ENCODE data around the gene CASP14. TPM values are rescaled to one million over a fixed set of nuclear protein-coding genes. Genes with fewer than 3 reads are reported as not detected.
A peak's percentile ranks its signal among the peaks of the same experiment; 100 is the strongest.

Gene CASP14
- total RNA-seq (2014; rRNA removed; shearing (Covaris generic)) (not detected in 2 replicates), polyA plus RNA-seq (2016; fragmentation: Nextera tagmentation; extraction: Ambion mirVana) (not detected in 2 replicates)
- long read RNA-seq = 0 reads

GRCh38 chr19:15048885-15049541, at the start of gene CASP14:
Gene CASP14 (plus strand): TSS chr19:15049480. CDS start chr19:15052252, 2,772 bp downstream.
- peaks cover 8% of the 10 kb centered on the region; the same call in 1 of the 2 replicates for H3K9me2 ChIP-seq (ENCODE audit: insufficient read depth)
- H2AFZ ChIP-seq = peak within 1 kb of the TSS; percentile 43; the same call in 1 of the 2 replicates
- no peaks in the 10 kb centered on the region for H4K20me1 ChIP-seq (replicated peaks; ENCODE audit: insufficient read depth)
- H3K4me1 Mint-ChIP-seq = no peaks in the 10 kb centered on the region
- peaks cover 2% of the 10 kb centered on the region for H3K27me3 Mint-ChIP-seq (ENCODE audit: insufficient read depth, low read depth, poor library complexity)
- DNase-seq (ENCODE audit: low spot score) (no peak), ATAC-seq (no peak)
- no peak within 1 kb of the TSS for H3K27ac Mint-ChIP-seq
- no peaks in the 10 kb centered on the region for H3K27me3 ChIP-seq (ENCODE audit: insufficient read depth)
- no peaks in the 10 kb centered on the region for H3F3A ChIP-seq (replicated peaks; ENCODE audit: low read depth)
- no peak within 1 kb of the TSS for H3K4me2 ChIP-seq
- peaks cover 23% of the 10 kb centered on the region for H3K36me3 Mint-ChIP-seq (ENCODE audit: low read depth)
- no peaks in the 10 kb centered on the region for H3K79me2 ChIP-seq (replicated peaks; ENCODE audit: insufficient read depth)
- H3K9me3 Mint-ChIP-seq = peaks cover 93% of the 10 kb centered on the region
- no peak within 1 kb of the TSS for H3K4me3 ChIP-seq
- no peak for TF ChIP-seq EZH2phosphoT487 (IDR thresholded peaks at IDR 0.05; ENCODE audit: unreplicated experiment)
- TF ChIP-seq ZNF331 (CRISPR knock-in tag; IDR thresholded peaks at IDR 0.05; ENCODE audit: low read depth) = no peak
- TF ChIP-seq NANOG (IDR thresholded peaks at IDR 0.05; ENCODE audit: borderline replicate concordance) = no peak
- no peak for TF ChIP-seq ETS1 (IDR thresholded peaks at IDR 0.05)
- TF ChIP-seq REST (IDR thresholded peaks at IDR 0.05; ENCODE audit: unreplicated experiment) = no peak
- no peak for TF ChIP-seq ZNF462 (CRISPR knock-in tag; IDR thresholded peaks at IDR 0.05)
- TF ChIP-seq EZH2 (IDR thresholded peaks at IDR 0.05; ENCODE audit: low read depth, unreplicated experiment) = no peak
- no peak for TF ChIP-seq CTCF (conservative IDR thresholded peaks at IDR 0.05; ENCODE audit: low read depth in 2 of 2)
- TF ChIP-seq CREB1 (CRISPR knock-in tag; IDR thresholded peaks at IDR 0.05; ENCODE audit: low read depth) = no peak
- TF ChIP-seq ZNF114 (CRISPR knock-in tag; IDR thresholded peaks at IDR 0.05) = no peak
- H3K27ac ChIP-seq (ENCODE audit: low read depth) = no peak within 1 kb of the TSS
- H3K4me1 ChIP-seq (ENCODE audit: insufficient read depth) = no peaks in the 10 kb centered on the region
- H3K4me3 Mint-ChIP-seq = no peak within 1 kb of the TSS
- no peaks in the 10 kb centered on the region for H3K36me3 ChIP-seq (ENCODE audit: insufficient read depth)
